HuH-7 (cell line): ENCODE results near the gene HBB.
"Not testable (repeated sequence)": the region's sequence is repeated elsewhere in the genome, so short reads cannot be mapped to it uniquely, and the experiment has no call there.

Experiments
- DNase-seq: peaks from one replicate; pipeline ENCODE4 v3.0.0; 2011; ENCODE audit warnings: low spot score

HBB gene

GRCh38 chr11:5226732-5227310 is at the start of gene HBB:
TSS of gene HBB (minus strand) at chr11:5227071. CDS start at chr11:5227021, 50 bp downstream.
- no peak for DNase-seq

DNA sequence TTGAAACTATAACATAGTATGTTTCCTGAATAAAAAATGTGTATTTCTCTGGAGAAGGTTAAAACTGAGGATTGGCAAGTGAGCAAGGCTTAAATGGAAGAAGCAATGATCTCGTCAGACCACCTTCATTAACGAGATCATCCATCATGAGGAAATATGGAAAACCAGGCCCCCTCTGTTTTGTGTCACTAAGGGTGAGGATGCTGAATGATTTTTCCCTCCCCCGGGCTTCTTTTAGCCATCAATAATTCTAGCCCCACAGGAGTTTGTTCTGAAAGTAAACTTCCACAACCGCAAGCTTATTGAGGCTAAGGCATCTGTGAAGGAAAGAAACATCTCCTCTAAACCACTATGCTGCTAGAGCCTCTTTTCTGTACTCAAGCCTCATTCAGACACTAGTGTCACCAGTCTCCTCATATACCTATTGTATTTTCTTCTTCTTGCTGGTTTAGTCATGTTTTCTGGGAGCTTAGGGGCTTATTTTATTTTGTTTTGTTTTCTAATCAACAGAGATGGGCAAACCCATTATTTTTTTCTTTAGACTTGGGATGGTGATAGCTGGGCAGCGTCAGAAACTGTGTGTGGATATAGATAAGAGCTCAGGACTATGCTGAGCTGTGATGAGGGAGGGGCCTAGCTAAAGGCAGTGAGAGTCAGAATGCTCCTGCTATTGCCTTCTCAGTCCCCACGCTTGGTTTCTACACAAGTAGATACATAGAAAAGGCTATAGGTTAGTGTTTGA is 48.7 kb upstream of the HBB start:
- DNase-seq: no peak

GRCh38 chr11:5274395-5274794 is 47.5 kb upstream of the HBB start:
- no peak for DNase-seq

- DNase-seq: no peak
Measured at GRCh38 chr11:5272395-5273017, 45.6 kb upstream of the HBB start.

DNA sequence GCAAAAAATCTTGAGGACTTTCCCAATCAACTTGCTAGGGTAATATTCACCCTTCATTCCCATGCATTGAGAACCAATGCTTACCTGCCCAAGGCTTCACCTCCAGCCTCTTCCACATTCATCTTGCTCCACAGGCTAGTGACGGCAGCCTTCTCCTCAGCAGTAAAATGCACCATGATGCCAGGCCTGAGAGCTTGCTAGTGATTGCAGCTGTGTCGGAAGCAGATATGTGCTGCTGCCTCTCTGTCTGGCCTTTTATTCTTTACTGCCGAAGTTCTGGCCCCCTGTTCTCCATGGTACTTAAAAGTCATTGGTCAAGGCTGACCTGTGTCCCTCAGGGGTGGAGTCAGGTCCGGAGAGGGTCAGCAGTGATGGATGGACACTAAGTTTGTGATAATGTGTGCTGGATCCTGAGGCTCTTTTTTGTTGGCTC is 42.9 kb upstream of the HBB start, which contains the start of gene HBE1:
TSS of gene HBE1 (minus strand) at position 231 of the 433 bp plus-strand sequence. CDS start at position 176, 55 bp downstream.
- DNase-seq: no peak

DNA sequence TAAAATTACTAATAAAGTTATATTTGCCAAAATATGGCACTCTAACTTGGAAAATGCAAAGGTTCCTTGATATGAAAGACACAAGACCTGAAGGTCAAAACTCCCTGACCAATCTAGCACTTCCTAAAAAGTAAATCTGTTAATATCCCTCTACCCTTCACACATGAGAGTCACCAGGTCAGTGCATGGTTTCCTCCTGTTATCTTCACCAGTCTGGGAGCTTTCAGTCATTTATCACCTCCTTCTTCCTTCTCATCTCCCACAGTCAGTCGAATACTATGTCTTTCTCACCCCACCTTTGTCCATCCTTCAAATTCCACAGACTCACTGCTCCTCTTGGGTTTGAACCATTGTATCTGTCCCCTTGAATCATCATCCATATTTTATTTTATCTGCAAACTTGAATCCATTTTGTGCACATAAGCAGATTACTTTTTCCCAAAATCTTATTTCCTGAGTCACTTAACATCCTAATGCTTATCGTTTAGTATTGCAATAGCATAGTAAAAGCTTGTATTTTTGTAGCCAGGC is 40.2 kb upstream of the HBB start:
- no peak for DNase-seq

DNA sequence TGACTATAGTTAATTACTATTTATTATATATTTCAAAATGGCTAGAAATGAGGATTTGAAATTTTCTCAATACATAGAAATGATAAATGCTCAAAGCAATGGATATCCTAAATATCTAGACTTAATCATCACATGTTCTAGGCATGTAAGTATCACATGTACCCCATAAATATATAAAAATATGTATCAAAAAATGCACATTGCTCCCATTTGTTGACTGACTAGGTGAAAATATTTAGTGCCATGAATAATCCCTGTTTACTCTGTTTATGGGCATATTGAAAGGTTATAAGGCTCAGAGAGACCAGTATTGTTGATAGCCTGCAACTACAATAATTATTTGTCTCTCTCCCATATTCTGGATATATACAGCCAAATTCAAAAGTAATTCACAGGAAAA is 39.7 kb upstream of the HBB start:
- DNase-seq: no peak

DNA sequence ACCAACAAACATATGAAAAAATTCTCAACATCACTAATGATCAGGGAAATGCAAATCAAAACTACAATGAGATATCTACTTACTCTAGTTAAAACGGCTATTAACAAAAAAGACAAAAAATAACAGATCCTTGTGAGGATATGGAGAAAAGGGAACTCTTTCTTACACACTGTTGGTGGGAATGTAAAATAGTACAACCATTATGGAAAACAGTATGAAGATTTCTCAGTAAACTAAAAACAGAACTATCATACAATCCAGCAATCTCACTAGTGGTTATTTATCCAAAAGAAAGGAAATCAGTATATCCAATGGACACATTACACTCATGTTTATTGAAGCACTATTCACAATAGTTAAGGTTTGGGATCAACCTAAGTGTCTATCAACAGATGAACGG is 39.0 kb upstream of the HBB start:
- DNase-seq: no peak

DNA sequence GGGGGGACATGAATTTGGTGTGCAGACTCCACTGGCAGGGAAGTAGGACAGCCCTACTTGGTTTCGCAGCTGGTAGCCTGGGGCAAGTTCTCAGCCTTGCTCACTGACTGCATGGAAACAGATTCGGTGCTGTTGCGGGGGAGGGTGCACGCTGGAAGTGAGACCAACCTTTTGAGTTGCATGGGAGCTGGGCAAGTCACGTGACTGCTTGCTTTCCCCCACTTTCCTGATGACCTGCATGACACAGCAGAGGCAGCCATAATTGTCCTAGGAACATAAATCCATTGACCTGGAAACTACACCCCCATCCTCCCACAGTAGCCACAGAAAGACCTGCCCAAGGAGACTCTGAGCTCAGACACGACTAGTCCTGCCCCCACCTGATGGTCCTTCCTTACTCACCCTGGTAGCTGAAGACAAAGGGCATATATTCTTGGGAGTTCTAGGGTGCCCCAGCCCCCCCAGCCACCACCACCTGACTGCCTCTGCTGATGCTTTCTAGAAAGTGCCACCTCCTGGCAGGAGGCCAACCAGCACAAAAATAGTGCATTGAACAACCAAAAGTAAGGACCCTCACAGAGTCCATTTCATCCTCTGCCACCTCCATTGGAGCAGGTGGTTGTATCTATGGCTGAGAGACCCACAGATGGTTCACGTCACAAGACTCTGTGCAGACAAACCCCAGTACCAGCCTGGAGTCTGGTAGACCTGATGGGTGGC is 31.8 kb upstream of the HBB start:
- no peak for DNase-seq

GRCh38 chr11:5257296-5257695 is 30.4 kb upstream of the HBB start:
- no peak for DNase-seq

GRCh38 chr11:5254646-5255413 is 28.0 kb upstream of the HBB start, which contains the start of gene HBG2:
TSS of gene HBG2 (minus strand) at chr11:5254781. CDS start at chr11:5254728, 53 bp downstream.
- not testable (repeated sequence) for DNase-seq

GRCh38 chr11:5254023-5254422 is 27.2 kb upstream of the HBB start:
- DNase-seq: not testable (repeated sequence)

- not testable (repeated sequence) for DNase-seq
Measured at GRCh38 chr11:5253440-5253839, 26.6 kb upstream of the HBB start.

GRCh38 chr11:5252919-5253265 is 26.0 kb upstream of the HBB start:
- DNase-seq: no peak

- no peak for DNase-seq
Measured at GRCh38 chr11:5252192-5252918, 25.5 kb upstream of the HBB start.

GRCh38 chr11:5251746-5252145 is 24.9 kb upstream of the HBB start:
- DNase-seq: no peak

DNA sequence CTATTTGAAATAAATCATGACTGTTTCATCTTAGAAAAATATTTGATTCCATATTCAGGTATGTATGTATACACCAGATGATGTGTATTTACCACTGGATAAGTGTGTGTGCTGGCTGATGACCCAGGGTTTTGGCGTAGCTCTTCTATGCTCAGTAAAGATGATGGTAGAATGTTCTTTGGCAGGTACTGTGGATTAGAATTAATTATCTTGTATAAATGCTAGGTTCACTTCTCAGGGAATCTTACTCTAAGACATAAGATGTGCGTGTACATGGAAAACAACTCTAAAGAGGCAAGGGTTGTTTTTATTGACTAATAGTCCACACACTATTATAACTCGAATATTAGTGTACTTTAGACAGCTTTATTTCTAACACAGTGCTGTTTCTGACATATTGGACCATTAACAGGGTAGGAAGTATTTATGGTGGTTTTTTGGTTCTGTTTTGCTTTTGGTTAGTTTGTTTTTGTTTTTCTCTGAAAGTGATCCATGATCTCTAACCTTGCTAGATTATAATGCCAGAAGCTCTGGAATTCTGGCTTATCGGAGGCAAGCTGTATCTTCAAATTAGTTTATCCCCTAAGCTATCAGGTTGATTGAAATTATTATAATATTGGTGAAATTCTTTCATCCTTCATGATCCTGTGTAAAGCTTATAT is 23.8 kb upstream of the HBB start:
- no peak for DNase-seq

- DNase-seq: not testable (repeated sequence)
Measured at GRCh38 chr11:5249807-5250396, 23.0 kb upstream of the HBB start, which contains the start of gene HBG1. TSS of gene HBG1 (minus strand) at chr11:5249857. CDS start at chr11:5249804, 53 bp downstream.

DNA sequence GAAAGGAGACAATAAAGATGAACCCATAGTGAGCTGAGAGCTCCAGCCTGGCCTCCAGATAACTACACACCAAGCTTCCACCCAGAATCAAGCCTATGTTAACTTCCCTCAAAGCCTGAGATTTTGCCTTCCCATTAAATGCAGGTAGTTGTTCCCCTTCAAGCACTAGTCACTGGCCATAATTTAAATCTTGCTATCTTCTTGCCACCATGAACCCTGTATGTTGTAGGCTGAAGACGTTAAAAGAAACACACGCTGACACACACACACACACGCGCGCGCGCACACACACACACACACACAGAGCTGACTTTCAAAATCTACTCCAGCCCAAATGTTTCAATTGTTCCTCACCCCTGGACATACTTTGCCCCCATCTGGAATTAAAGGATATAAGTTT is 21.6 kb upstream of the HBB start:
- not testable (repeated sequence) for DNase-seq
